Measurements from ENCODE around the gene REELD1.

Gene REELD1

GRCh38 chr4:146269228-146269653, 54.9 kb downstream of the REELD1 start:
- no peak for DNase-seq (ENCODE audit: low spot score)

GRCh38 chr4:146271466-146271865, 57.1 kb downstream of the REELD1 start:
- no peak for DNase-seq (ENCODE audit: low spot score)

- DNase-seq (ENCODE audit: low spot score), result no peak
These were observed 59.0 kb downstream of the REELD1 start for GRCh38 chr4:146273204-146273901.

GRCh38 chr4:146274774-146275173, 60.4 kb downstream of the REELD1 start:
- no peak for DNase-seq (ENCODE audit: low spot score)

- no peak for DNase-seq (ENCODE audit: low spot score)
These were observed 61.0 kb downstream of the REELD1 start for GRCh38 chr4:146275370-146275769.

- DNase-seq (ENCODE audit: low spot score), result no peak
These were observed 64.6 kb downstream of the REELD1 start for GRCh38 chr4:146278986-146279385.

Measured in D341Med (cell line).